Aorta (tissue), 5 donors: ENCODE results near the gene CFAP61. TPM values are rescaled to one million over a fixed set of nuclear protein-coding genes. Genes with fewer than 3 reads are reported as not detected.
A peak's percentile ranks its signal among the peaks of the same experiment; 100 is the strongest.
"Not testable (repeated sequence)": the region's sequence is repeated elsewhere in the genome, so short reads cannot be mapped to it uniquely, and the experiment has no call there.

Experiments used
- ATAC-seq: fragments of 200-7000 bp; cut with Tn5 transposase; one replicate; pipeline ENCODE4 v1.9.1; 2022; ENCODE audit warnings: moderate library complexity; ENCODE audit not compliant: low FRiP score
- DNase-seq, 2 donors: peaks; one replicate each; pipeline ENCODE4 v3.0.0-alpha.2; 2020
- H3K27ac ChIP-seq, 2 donors: one replicate each; pipeline ENCODE4 v1.5.1; 2013; ENCODE audit warnings: low read length in 2 of 2, mild to moderate bottlenecking in 2 of 2, moderate library complexity in 2 of 2, control low read depth in 1 of 2, inconsistent platforms in 1 of 2, low read depth in 1 of 2
- H3K27me3 ChIP-seq, 2 donors: one replicate each; pipeline ENCODE4 v1.6.1; 2013; ENCODE audit warnings: control low read depth in 1 of 2, low read length in 1 of 2, mild to moderate bottlenecking in 1 of 2, moderate library complexity in 1 of 2; ENCODE audit not compliant: insufficient read depth in 2 of 2, control insufficient read depth in 1 of 2
- H3K36me3 ChIP-seq, 2 donors: one replicate each; pipeline ENCODE4 v1.6.1; 2013; ENCODE audit warnings: control low read depth in 1 of 2, low read length in 1 of 2, mild to moderate bottlenecking in 1 of 2; ENCODE audit not compliant: insufficient read depth in 2 of 2, control insufficient read depth in 1 of 2
- H3K4me1 ChIP-seq, 2 donors: one replicate each; pipeline ENCODE4 v1.6.1; 2013; ENCODE audit warnings: low read length in 2 of 2, control low read depth in 1 of 2, mild to moderate bottlenecking in 1 of 2, moderate library complexity in 1 of 2; ENCODE audit not compliant: insufficient read depth in 2 of 2, control insufficient read depth in 1 of 2
- H3K4me3 ChIP-seq, 2 donors: one replicate each; pipeline ENCODE4 v1.5.1; 2013; ENCODE audit warnings: low read length in 2 of 2, control low read depth in 1 of 2, mild to moderate bottlenecking in 1 of 2
- H3K9me3 ChIP-seq: one replicate; pipeline ENCODE4 v1.6.1; 2013; ENCODE audit warnings: mild to moderate bottlenecking, low read length; ENCODE audit not compliant: control insufficient read depth
- WGBS, 2 donors: extraction: QIAGEN DNeasy Blood & Tissue Kit; methylation state at CpG; one replicate each; pipeline ENCODE4 v1.1.7; 2013; 5-methylcytosine and 5-hydroxymethylcytosine counted together
- intact Hi-C, 2 donors: fragments of 100-400 bp; cut with DNase I; formaldehyde crosslinking; loops; one replicate each; pipeline versions ENCODE4 v1.14.2 to v1.15.0; 2022
- long read RNA-seq, 2 donors: library from polyadenylated mRNA; unstranded; transcript quantifications; one replicate each; pipeline ENCODE4 v2.0.0, GENCODE V29; 2020 to 2021
- polyA plus RNA-seq, 2 donors: library from polyadenylated mRNA; stranded (reverse); fragments of 200-250 nt; gene quantifications; one replicate each; pipeline ENCODE4 v1.2.3, GENCODE V29; 2013
- total RNA-seq, 2 donors: library from RNA; stranded (reverse); fragmentation: NEBNext Ultra II Directional; extraction: Animal tissue kit (Norgen Biotek cat#: 25700); gene quantifications; one replicate each; pipeline ENCODE4 v1.2.1, GENCODE V29; 2021
- donor health status: healthy with polysubstance abuse.
- donor health status: Bipolar disorder and iron deficiency.
- donor health status: DM: no; HTN: no; CAD: no.
- donor health status: DM: no; HTN: no; CAD: no.
- donor health status: DM: yes; HTN: yes; CAD: no.

CFAP61 gene, protein sequence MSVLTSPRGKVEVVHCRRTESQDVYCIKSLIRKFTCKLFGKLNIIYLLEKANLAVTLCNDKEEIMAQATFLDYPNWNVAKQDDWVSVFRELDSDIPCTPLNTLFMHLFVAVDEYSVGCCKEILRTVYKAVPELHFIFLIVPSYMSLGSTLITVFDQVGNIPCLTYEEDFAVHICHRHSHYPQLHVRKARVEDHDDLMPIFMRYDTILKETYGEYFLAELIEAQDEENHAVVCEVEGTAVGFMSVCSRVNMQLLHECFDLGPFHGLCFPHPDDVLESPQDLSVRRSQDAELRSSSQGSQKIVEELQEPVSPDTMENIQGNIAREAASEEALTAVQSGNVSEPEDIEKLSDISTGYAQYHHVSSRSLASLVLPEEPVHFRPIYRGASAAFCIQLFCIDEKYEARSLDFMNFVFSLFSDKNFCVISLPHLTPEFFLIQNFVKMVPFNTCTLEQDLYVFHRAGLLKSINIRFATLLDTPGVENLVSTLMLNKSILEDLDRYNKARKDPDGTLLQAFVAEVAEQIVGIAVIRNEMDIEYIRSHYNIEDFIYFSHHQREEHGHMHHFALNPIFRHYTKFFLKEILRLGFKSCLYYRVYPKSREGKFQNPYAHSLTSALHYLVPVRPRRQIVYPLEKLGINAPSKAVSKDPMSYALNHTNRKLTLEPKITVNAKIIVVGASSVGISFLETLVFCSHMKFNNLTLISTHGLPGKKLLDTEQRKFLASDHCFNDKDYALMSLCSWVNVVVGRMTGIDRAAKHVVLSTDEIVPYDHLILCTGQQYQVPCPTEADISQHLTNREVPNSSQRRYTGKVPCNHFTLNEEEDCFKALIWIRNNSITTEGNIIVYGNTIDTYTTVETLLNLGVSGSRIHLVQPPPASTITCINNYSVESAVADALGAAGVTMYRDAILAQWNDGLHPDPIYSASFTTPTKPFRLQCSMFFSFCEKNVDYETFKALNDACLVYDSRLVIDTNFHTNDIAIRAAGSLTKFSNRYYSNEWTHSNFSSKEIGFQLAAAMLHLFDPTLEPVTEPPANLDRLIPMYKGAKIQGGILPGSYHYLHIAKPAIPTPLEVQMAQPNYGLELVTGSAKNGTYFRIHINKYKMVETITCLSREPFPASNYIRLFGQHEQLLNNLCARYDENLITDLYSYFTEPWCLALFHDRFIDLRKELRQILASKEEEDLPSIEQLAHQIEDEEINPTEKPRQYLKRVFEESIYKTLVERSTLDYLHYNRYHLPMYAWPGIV
- under 1 TPM in 1 of 2 donors, not detected in 1; 0.91 TPM for total RNA-seq
- 1 to 10 TPM in 1 of 2 donors, under 1 TPM in 1; 0.18 to 2.0 TPM for polyA plus RNA-seq
- long read RNA-seq, donor 1, partial matches to known transcripts: 0 of 1 reads
- long read RNA-seq, donor 1, other reads (novel, unspliced or antisense): 1 of 1 reads
- long read RNA-seq, donor 2: 0 reads

DNA sequence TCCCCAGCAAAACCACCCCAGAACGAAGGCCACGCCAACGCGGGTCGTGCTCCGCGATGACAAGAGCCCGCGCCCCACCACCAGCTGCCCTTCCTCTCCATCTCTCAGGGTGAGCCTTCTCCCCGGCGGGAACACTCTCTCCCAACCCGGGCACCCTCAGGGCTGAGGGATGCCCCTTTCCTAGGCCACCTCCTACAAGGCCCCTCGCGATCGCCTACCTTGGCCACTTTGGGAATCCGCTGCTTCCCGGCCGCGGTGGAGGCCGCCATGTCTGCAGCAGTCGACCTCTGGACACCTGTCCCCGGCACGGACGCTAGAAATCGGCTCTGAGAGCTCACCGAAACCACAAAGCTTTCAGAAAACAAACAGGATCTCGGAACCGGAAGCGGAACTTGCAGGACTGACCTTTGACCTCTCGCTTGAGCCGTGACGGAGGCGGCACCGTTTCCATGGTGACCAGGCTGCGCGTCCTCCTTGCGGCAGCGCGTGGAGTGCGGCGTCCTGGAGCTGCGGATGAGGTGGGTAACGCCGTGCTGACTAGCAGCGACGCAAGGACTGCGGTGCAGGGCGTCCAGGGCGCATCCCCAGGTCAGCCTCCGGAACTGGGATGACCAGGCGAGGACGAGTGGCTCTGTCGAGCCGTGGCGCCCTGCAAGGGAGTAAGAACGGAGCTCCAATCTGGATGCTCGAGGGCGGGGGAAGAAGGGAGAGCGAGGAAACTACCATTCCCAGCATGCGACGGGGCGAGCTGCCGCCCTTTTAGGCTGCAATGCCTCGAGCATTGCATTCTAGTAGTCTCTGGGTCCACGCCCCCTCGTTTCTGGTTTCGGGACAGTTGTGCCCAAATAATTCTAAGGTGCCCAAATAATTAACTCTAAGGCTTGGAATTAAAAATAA is at the start of gene CFAP61, which contains the start of gene CRNKL1:
CFAP61 (plus strand) TSS at position 459 of the 897 bp plus-strand sequence. CDS start 4,122 bp downstream, outside the sequence.
CRNKL1 (minus strand) TSS at position 393 of the 897 bp plus-strand sequence; CDS start at position 269, 124 bp downstream.
- 0% methylated on average over 67 of the region's 67 CpGs for WGBS, 2 donors
- H3K27ac ChIP-seq: peak within 1 kb of the TSS in 1 of 2 donors; percentile 60
- intact Hi-C loops: loop anchor here in 1 of 2 donors (5.0 kb wide), 1 partner anchor 1465 kb away; the partner anchor contains the start of gene DTD1
- peak; percentile 100 for ATAC-seq
- peak within 1 kb of the TSS; percentile 50 to 75 for H3K4me3 ChIP-seq
- peak; percentile 98 for DNase-seq
- no peaks in the 10 kb centered on the region for H3K9me3 ChIP-seq
- H3K27me3 ChIP-seq: no peaks in the 10 kb centered on the region
- H3K4me1 ChIP-seq: peaks cover 0 to 3% of the 10 kb centered on the region in 2 donors
- peaks cover 5 to 8% of the 10 kb centered on the region in 2 donors for H3K36me3 ChIP-seq

DNA sequence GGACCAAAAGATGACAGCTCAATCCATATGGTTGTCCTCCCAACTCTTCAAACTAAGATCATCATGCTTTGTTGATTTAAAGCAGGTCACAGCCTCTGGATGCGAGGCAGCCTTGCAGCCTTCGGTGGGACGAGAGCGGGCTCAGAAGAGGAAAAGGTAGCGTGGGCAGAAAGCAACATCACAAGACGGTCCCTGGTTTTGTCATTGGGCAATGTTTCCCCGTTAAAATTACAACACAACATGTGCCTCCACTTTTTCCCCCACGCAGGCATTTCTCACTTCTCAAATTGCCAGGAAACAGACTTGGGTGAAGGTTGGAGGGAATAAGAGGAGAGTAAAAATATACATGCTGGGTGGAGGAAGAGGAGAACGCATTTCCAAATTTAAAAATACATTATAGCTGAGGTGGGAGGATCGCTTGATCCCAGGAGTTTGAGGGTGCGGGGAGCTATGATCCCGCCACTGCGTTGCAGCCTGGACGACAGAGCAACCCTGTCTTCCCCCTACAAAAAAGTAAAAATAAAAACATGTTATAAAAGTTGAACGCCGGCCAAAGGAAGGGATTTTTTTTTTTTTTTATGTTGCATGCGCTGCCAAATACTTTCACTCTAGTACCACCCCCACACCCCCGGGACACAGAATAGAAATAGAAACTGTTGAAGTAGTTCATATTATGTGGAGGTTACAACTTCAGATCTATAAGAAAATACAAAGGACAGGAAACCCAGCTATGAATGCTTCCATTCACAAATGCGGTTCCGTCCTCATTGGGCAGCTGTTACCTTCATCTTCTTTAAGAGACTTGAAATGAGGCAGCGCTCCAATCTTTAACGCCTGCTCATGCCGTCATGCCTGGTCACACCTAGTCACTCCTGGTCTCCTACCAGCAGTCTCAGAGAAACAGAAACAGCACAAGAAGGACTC is 49.0 kb upstream of the CFAP61 start:
- peak overlapping the region; percentile 80 to 82 for H3K27ac ChIP-seq
- intact Hi-C loops: no loop called here

GRCh38 chr20:20003955-20004322 is 48.4 kb upstream of the CFAP61 start:
- H3K9me3 ChIP-seq, H3K27me3 ChIP-seq, intact Hi-C loops, DNase-seq, ATAC-seq, H3K4me1 ChIP-seq, H3K36me3 ChIP-seq: not testable (repeated sequence)
- WGBS, 2 donors: 42 to 47% methylated on average over 6 of the region's 6 CpGs
- H3K4me3 ChIP-seq: peak overlapping the region in 1 of 2 donors; percentile 21
- H3K27ac ChIP-seq: peak overlapping the region; percentile 80 to 82

More for the DNA sequence above, 49.0 kb upstream of the CFAP61 start:
- H3K9me3 ChIP-seq: no peaks in the 10 kb centered on the region
- H3K27me3 ChIP-seq: no peaks in the 10 kb centered on the region
- WGBS, 2 donors: 4 to 7% methylated on average over 23 of the region's 23 CpGs
- H3K4me1 ChIP-seq: peaks cover 0 to 3% of the 10 kb centered on the region in 2 donors
- ATAC-seq (peak; percentile 63), DNase-seq (peak in 1 of 2 donors; percentile 70)
- H3K4me3 ChIP-seq: peak overlapping the region in 1 of 2 donors; percentile 21
- peaks cover 0 to 3% of the 10 kb centered on the region in 2 donors for H3K36me3 ChIP-seq

GRCh38 chr20:20005342-20005741 is 47.0 kb upstream of the CFAP61 start:
- Histone ChIP-seq H3K9me3 (no peaks in the 10 kb centered on the region), H3K36me3 (no peaks in the 10 kb centered on the region), H3K4me1 (peaks cover 0 to 3% of the 10 kb centered on the region in 2 donors), H3K27ac (no peak overlapping the region), H3K27me3 (no peaks in the 10 kb centered on the region), H3K4me3 (no peak overlapping the region)
- no peak for DNase-seq
- 63 to 68% methylated on average over 7 of the region's 7 CpGs for WGBS, 2 donors
- intact Hi-C loops: no loop called here
- ATAC-seq: no peak

GRCh38 chr20:20009784-20010253 is 42.5 kb upstream of the CFAP61 start:
- Histone ChIP-seq H3K4me1 (no peaks in the 10 kb centered on the region), H3K9me3 (no peaks in the 10 kb centered on the region), H3K27me3 (no peaks in the 10 kb centered on the region), H3K4me3 (no peak overlapping the region), H3K27ac (no peak overlapping the region), H3K36me3 (no peaks in the 10 kb centered on the region)
- intact Hi-C loops: no loop called here
- DNase-seq: no peak
- no peak for ATAC-seq
- 28 to 35% methylated on average over 14 of the region's 14 CpGs for WGBS, 2 donors

GRCh38 chr20:20010639-20011500 is 41.5 kb upstream of the CFAP61 start:
- peak overlapping the region in 1 of 2 donors; percentile 47 for H3K4me3 ChIP-seq
- ATAC-seq (peak; percentile 33), DNase-seq (no peak)
- H3K27ac ChIP-seq: no peak overlapping the region
- H3K27me3 ChIP-seq: no peaks in the 10 kb centered on the region
- no peaks in the 10 kb centered on the region for H3K9me3 ChIP-seq
- intact Hi-C loops: no loop called here
- WGBS, 2 donors: 9 to 11% methylated on average over 4 of the region's 4 CpGs
- H3K36me3 ChIP-seq: no peaks in the 10 kb centered on the region
- H3K4me1 ChIP-seq: no peaks in the 10 kb centered on the region
